HuH-7 (cell line): ENCODE results near the gene DGKI.

Experiments used
- DNase-seq: peaks from one replicate; pipeline ENCODE4 v3.0.0; 2011; ENCODE audit warnings: low spot score

DGKI gene

GRCh38 chr7:137846827-137847567 lies at the start of gene DGKI:
Gene DGKI (minus strand): TSS chr7:137846974.
- DNase-seq: no peak

- no peak for DNase-seq
These were observed 48.8 kb upstream of the DGKI start for GRCh38 chr7:137895301-137896221.

GRCh38 chr7:137893143-137893742 lies 46.5 kb upstream of the DGKI start:
- DNase-seq: no peak

GRCh38 chr7:137891016-137891655 lies 44.4 kb upstream of the DGKI start:
- DNase-seq: peak; percentile 21

GRCh38 chr7:137890449-137890921 lies 43.7 kb upstream of the DGKI start:
- DNase-seq: no peak

GRCh38 chr7:137888241-137888640 lies 41.5 kb upstream of the DGKI start:
- DNase-seq: no peak

GRCh38 chr7:137886746-137887145 lies 40.0 kb upstream of the DGKI start:
- no peak for DNase-seq

- no peak for DNase-seq
These were observed 39.5 kb upstream of the DGKI start for GRCh38 chr7:137886281-137886680.

- no peak for DNase-seq
These were observed 38.9 kb upstream of the DGKI start for GRCh38 chr7:137885678-137886077.

- no peak for DNase-seq
These were observed 36.0 kb upstream of the DGKI start for GRCh38 chr7:137882806-137883205.

GRCh38 chr7:137882261-137882668 lies 35.5 kb upstream of the DGKI start:
- DNase-seq: no peak

GRCh38 chr7:137881607-137882260 lies 35.0 kb upstream of the DGKI start:
- no peak for DNase-seq

GRCh38 chr7:137880432-137880831 lies 33.7 kb upstream of the DGKI start:
- DNase-seq: no peak

GRCh38 chr7:137879357-137880158 lies 32.8 kb upstream of the DGKI start:
- DNase-seq: no peak

GRCh38 chr7:137878333-137878961 lies 31.7 kb upstream of the DGKI start:
- no peak for DNase-seq

- DNase-seq: no peak
These were observed 30.4 kb upstream of the DGKI start for GRCh38 chr7:137877027-137877675.

- no peak for DNase-seq
These were observed 29.0 kb upstream of the DGKI start for GRCh38 chr7:137875746-137876145.

GRCh38 chr7:137873979-137874777 lies 27.4 kb upstream of the DGKI start:
- no peak for DNase-seq

GRCh38 chr7:137873524-137873923 lies 26.8 kb upstream of the DGKI start:
- DNase-seq: no peak
